Islet precursor cell (in vitro differentiated cells): ENCODE measurements around the gene GHRL.
"Not testable (repeated sequence)": the region's sequence is repeated elsewhere in the genome, so short reads cannot be mapped to it uniquely, and the experiment has no call there.

Experiments
- DNase-seq: peaks from one replicate; pipeline ENCODE4 v3.0.0-alpha.2; 2018

Gene GHRL

DNA sequence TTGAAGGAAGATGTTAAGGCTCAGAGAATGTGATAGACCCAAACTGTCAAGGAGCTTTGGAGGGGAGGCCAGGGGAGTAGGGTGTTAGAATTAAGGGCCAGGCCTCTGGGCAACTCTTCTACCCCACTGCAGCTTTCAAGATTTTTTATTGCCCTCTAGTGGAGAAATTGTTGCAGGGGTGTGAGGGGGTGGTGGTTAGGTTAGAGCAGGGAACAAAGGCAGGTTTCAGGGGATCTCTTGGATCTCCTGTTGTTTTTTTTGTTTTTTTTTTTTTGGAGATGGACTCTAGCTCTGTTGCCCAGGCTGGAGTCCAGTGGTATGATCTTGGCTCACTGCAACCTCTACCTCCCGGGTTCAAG, 29.6 kb upstream of the GHRL start:
- DNase-seq, result no peak

DNA sequence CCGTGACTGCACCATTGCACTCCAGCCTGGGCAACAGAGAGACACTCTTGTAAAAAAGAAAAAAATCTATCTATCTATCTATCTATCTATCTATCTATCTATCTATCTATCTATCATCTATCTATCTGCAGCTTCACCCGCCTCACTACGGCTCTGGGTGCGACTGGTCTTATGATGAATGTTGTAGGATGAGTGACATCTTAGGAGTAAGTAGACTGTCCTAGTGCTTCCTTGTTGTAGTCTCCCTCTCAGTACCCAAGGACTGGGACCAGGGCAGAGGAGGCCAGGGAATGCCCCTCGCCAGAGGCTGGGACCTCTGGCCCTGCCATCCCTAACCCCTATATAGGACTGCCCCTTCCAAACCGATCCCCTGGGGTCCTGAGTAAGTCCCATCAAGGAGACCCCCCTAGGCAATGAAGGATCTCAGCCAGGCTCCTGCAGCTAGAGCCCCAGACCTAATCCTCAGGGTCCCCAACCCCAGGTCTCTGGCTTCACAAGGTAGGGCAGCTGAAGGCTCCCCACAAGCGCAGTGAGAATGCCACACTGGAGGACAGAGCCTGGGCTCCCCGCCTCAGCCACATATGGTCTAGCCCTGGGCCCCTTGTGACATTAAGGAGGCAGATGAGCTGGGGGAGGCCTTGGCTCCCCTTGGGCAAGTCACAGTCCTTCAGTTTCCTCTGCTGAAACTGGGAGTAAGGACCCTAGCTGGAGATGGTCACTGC, 29.0 kb upstream of the GHRL start:
- no peak for DNase-seq

DNA sequence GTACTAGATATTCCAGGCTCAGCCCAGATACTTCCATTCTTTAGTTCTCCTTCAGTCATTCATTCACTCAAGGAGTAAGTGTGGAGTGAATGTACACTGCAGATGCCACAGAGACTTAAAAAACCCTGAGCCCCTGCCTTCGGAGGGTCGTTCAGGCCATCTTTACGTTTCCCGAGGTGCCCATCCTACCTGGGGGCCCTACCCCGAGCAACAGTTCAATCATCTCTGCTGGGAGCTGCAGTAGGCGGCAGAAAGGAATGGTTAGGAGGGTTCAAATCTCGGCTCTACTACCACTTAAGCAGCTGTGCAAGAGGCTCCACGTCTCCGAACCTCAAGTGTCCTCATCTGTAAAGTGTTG, 27.6 kb upstream of the GHRL start:
- peak; percentile 32 for DNase-seq

DNA sequence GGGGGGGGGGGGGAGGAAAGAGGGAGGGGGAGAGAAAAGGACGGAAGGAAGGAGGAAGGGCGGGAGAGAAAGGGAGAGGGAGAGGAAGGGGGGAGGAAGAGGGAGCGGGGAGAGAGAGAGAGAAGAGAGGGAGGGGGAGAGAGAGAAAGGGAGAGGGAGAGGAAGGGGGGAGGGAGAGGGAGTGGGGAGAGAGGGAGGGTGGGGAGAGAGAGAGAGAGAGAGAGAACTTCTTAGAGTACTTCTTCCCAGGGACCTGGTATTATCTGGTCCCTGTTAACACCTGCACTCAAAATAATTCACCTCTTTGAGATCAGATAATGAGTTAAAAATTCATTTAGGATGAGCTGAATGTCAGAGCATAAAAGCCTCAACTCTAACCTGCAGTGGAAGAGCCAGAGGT, 27.1 kb upstream of the GHRL start:
- DNase-seq, result no peak

DNA sequence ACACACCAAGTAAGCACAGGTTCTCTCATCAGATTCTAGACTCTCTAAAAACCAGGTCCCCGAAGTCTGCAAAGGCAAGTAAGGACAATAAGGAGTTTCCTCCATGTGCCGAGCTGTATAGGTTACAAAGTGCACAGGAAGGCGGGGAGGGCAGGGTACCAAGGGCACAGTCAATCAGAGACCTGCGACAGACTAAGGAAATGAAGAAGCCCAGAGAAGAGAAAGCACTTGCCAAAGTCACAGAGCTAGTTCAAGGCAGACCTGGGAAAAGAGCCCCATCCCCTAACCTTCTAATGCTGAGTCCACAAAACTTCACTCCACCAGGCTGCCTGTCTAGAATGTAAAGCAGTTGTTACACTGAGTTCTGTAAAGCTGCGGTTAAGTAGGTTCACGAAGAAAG, 26.5 kb upstream of the GHRL start:
- no peak for DNase-seq

DNA sequence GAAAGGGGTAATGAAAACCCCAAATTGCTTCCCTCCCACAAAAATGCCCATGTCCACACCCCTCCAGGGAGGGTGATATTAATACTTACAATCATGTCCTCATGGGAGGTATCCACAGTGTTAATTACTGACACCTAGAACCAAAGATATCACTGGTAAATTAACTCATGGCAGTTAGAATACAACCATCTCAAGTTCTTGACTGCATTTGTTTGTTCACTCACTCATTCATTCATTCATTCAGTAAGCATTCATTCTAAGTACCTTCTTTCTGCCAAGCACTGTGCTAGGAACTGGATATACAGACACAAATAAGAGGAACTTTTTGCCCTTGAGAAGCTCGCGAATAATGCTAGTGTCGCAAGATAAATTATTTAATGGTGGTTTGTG, 25.2 kb upstream of the GHRL start:
- DNase-seq, result no peak

DNA sequence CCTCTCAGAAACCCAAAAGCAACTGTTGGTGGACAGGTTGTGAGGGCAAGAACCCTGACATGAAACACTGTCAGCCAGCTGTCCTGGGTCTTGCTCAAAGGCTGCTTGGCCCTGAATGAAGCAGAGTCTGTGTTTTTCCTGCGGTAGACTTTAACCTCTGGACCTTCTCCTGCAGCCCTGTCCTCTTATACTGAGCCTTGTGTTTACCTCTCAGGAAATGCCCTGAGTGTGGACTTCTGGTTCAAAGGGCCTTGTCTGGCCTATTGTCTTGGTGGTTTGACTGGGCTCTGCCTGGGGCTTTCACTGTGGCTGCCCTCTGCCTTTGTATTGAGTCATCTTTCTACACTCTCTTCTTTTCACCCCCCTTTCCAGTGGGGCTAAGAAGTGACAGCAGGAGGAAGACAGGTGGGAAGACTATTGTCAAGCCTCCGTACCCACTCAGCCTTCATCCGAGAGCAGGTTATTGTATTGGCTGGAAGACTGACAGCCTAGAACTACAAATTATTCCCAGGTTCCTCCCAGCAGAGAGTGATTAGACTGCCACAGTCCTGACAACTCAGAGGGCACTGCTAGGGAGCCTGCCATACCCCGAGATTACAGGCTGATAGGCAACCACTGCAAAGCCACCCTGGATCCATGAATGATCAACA, 24.7 kb upstream of the GHRL start:
- no peak for DNase-seq

DNA sequence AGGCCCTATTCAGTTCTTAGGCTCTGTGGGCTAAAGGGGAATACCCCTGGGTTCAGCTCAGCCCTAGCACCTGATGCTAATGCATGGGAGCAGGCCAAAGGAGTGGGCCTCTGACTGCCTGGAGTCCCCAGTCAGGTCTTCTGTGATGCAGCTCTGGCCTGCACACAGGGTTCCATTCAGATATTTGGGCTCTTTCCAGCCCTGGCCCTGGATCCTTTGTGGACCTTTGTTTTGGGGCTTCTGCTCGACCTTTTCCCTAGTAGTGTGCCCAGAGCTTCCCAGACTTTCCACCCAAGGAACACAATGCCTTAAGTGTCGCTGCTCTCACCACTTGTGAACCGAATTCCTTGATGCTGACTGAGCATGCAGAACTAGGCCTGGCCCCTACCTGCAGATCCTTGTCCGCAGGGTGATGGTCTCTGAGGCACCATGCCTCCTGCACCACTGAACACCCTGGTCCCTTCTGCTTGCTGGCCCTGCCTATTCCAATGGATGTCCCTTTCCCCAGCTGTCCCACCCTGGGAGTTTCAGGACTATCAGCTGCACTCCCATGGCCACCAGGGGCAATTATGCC, 23.1 kb upstream of the GHRL start:
- DNase-seq, result no peak

DNA sequence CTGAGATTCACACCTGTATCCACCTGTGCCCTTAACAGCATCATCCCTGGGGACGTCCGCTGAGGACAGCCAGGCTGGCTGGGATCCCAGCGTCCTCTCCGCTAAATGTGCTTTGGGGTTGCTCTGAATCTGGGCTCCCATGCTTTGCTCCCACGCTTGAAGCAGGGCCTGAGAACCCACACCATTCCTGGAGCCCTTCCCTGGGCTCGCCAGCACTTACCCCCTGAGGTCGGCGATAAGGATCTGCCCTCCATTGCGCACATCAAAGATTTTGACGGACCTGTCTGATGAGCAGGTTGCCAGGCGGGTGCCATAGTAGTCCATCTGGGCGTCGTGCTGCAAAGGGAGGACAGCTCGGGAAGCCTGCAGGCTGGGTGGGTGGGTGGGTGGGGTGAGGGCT, 22.4 kb upstream of the GHRL start:
- DNase-seq, result no peak

DNA sequence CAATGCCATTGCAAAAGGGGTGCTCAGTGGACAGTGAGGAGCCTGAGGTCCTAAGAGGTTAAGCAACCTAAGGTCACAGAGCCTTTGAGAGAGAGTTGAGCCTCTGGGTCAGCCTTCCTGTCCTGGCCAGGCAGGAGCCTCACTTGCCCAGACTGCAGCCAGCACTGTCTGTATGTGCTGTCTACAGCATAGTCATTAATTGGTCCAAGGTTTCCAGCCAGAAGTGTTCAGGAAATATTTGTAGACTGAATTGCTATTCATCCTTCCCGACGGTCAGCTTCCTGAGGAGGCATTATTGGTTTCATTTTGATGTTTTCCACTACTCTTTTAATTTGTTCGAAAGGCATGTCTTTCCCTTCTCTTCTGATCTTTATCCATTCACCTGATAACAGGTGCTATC, 20.1 kb upstream of the GHRL start:
- DNase-seq, result no peak

DNA sequence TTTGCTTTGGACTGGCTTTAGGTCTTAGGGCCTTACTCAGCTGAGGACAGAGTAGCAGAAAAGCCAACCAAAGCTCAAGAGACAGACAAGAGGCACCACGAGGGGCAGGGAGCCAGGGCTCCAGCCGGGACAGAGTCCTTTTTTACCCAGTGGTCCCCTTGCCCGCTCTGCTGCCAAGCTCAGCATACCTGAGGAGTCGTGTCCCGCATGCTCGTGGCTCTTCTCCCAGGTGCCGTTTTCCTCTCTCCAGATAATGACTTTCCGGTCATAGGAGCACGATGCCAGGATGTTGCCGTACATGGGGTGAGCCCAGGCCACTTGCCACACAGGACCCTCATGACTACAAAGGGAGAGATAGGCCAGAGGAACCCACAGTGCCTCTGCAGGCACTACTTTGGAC, 19.6 kb upstream of the GHRL start:
- DNase-seq, result no peak

DNA sequence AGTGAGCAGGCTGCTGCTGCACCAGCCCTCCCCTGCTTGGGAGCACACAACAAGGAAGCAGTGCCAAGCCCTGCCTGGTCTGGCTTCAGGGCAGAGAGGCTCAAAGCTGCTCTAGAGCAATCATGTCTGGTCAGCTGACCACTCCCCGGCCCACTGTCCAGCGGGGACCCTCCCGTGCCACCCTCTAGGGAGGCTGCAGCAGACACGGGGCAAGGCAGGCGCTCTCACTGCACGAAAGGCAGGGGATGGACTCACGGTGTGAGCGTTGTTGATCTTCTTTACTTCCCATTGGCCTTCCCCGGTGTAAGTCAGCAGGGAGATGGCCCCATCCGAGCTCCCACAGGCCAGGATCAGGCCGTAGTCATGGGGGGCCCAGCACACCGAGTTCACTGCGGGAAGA, 19.0 kb upstream of the GHRL start:
- no peak for DNase-seq

DNA sequence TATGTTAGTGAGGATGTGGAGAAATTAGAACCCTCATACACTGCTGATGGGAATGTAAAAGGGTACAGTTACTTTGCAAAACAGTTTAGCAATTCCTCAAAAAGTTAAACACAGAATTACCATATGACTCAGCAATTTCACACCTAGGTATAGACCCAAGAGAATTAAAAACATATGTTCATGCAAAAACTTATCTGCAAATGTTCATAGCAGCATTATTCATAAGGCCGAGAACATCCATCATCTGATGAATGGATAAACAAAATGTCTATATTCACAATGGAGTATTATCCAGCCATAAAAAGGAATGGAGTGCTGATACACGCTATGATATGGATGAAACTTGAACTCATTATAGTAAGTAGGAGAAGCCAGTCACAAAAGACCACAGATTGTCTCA, 17.8 kb upstream of the GHRL start:
- no peak for DNase-seq

DNA sequence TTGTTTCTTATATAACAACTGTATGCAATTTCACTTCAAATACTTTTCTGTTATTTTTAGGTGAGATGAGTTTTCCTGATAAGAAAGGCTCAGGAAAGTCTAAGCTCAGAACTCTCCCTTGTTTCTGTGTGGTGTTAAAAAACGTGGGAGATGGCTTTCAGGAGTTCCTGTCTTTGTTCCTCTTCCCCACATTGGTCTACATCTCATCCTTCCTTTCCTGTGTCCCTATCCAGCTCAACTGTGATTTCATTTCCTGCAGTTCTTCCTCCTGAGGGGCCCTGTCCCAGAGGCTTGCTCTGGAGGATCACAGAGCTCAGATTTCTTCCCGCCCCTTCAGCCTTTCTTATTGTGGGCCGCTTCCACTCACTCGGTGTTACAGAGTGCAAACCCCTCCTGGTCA, 17.0 kb upstream of the GHRL start:
- DNase-seq, result no peak

DNA sequence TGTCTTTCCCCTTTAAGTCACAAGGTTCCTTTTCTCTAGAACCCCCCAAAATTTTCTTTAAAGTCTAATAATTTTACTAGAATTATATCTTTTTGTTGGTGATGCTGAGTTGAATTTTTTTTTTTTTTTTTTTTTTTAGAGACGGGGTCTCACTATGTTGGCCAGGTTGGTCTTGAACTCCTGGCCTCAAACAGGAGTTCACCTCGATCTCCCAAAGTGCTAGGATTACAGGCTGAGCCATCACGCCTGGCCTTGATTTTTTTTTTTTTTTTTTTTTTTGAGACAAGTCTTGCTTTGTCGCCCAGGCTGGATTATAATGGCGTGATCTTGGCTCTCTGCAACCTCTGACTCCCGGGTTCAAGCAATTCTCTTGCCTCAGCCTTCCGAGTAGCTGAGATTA, 15.9 kb upstream of the GHRL start:
- no peak for DNase-seq

DNA sequence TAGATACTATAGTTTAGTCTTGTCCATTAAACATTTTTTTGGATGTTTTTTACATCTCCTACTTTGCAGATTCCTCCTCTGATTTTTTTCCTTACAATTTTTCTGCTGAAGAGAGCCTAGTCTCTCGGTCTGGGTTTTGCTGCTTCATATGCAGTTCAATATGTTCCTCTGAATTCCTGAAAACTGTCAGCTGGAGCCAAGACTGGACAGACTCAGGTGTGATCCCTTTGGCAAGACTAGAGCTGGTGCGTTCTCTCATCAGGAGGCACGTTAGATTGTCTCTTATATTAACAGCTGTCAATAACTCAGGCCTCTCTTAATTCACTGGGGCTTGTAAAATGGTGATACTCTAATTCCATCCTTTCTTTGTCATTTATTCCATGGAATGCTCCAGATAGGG, 13.4 kb upstream of the GHRL start:
- DNase-seq, result no peak

DNA sequence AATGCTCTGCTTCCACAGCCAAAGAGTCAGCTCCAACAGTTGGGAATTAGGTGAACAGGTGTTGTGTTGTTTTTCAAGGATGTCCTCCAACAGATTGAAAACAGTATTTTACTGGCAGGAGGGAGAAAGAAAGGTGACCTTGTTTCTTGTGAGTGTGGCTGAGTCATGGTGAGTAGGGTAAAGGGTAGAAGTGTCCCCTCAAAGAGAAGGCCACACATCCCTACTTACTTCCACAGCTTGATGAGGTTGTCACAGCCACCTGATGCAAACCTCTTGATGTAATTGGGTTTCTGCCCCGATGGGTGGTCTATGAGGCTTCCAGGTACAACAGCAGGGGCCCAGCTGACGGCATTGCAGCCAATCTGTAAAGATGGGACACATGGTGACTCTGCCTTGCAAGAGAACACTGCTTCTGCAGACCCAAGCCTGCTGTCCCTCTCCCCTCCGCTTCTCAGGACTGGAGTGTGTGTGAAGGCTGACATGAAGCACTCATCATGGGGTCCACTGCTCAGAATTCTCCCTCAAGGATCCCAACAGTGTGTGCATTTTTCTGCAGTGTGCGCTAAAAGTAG, 12.7 kb upstream of the GHRL start:
- DNase-seq, result no peak

DNA sequence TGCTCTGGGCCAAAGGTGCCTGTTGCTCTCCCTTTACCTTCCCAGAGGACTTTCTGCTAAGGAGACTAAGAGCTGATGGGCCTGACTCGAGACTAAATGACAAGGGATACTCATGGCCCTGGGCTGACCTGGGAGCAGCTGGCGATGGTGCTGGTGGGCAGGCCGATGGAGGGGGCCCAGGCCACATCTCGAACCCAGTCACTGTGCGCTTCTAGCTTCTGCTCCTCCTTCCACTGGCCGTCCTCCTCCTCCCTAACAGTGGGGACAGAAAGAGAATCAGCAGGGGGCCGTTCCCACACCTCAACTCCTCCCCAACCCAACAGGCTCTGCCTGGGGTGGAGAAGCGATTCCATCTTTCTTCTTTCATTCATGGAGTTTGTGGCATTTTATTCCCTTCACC, 12.2 kb upstream of the GHRL start:
- DNase-seq, result no peak

DNA sequence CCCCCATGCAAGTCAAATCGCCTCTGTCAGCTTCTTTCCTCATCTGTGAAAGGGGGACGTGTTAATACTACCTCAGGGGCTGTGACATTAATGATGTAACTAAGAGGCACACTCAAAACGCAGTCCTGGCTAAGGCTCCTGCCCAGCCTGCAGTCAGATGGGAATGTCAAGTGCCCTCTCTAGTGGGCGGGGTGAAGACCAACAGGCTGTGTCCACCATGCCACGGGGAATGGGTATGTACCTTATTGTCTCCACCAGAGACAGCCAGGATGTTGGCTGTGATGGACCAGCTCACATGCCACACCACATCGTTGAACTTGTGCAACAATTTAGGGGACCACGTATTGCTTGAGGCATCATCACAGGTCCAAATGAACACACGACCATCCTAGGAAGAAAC, 11.0 kb upstream of the GHRL start:
- DNase-seq, result no peak

DNA sequence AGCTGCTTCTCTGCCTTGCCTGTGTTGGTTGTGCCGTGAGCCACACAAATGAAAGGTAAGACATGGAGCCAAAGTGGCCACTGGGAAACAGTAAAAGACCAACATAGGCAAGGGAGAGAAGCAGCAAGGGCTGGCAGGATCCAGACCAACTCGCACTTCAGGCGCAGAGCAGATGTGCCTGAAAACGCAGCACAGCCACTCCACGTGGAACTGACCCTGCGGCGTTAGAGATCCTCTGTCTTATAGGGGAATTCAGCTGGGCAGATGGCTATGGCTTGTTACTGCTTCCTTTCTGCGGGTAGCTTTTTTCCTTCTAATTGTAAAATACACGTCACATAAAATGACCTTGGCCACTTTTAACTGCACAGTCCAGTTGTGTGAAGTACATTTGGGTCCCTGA, 10.4 kb upstream of the GHRL start:
- DNase-seq, result no peak

DNA sequence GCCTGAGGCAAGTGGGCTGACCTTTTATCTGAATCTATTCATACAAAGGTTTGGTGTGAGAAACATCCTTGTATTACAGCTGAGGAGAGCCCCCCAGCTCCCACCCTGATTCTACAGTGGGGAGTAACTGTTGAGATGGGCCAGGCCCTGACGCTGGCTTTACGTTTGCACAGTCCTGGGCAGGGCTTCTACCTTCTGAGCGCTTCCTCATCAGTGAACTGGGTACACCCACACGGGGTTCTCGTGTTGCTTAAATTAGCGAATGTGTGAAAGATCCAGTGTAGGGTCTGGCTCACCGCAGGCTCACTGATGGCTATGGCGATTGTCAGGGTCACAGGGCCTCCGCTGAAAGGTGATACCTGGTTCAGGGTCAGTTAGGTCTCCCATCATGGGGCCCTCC, 7.3 kb upstream of the GHRL start:
- no peak for DNase-seq

DNA sequence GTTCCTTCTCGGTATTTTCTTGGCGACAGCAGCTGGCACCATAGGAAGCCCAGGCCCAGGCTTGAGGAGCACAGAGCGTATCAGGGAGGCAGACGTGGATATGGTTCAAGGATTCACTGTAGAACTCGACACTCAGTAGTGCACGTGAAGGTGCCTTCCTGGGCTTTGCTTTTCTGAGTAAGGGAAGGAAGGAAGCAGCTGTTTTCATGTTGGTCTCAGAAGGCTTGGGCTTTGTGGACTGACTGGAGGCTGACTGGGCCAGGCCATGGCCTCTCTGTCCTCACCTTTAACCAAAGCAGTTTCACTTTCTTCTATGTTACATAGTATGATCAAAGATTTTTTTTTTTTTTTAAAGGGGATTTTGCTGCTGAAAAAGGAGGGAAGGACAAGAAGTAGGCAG, 6.9 kb upstream of the GHRL start:
- DNase-seq, result no peak

DNA sequence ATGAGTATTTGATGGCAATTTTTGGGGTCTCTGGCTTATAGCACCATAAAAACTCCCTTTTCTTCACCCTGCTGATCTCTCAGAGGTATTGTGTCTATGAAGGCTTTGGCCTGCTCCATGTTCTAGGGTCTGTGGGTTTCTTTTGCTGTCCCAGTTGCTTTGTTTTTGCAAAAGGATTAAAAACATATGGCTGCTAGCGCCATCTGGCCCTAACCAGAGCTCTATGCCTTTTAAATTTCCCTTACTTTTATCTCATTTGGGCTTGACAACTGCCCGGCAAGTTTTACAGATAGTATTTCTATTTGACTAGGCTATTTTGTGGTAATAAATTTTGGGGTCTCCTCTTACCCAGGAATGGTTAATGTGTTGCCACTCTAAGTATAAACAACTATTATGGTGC, 6.4 kb upstream of the GHRL start:
- no peak for DNase-seq

DNA sequence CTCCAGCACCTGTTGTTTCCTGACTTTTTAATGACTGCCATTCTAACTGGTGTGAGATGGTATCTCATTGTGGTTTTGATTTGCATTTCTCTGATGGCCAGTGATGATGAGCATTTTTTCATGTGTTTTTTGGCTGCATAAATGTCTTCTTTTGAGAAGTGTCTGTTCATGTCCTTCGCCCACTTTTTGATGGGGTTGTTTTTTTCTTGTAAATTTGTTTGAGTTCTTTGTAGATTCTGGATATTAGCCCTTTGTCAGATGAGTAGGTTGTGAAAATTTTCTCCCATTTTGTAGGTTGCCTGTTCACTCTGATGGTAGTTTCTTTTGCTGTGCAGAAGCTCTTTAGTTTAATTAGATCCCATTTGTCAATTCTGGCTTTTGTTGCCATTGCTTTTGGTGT, 5.3 kb upstream of the GHRL start:
- not testable (repeated sequence) for DNase-seq
